Measurements from ENCODE around the gene GJC3. TPM values are rescaled to one million over a fixed set of nuclear protein-coding genes. Genes with fewer than 3 reads are reported as not detected.
A peak's percentile ranks its signal among the peaks of the same experiment; 100 is the strongest.

GJC3 gene
- total RNA-seq, 1 donor from 2014 or later, result 0.54 TPM

- peaks cover 12% of the 10 kb centered on the region for H3K4me1 Mint-ChIP-seq
- H3K36me3 Mint-ChIP-seq, result peaks cover 27% of the 10 kb centered on the region
- DNase-seq (ENCODE audit: low spot score in 2 of 2, unreplicated experiment in 2 of 2), result no peak
- TF ChIP-seq CTCF (IDR thresholded peaks at IDR 0.05; ENCODE audit: unreplicated experiment), result no peak
- no peak overlapping the region for H3K27ac Mint-ChIP-seq
- H3K27me3 Mint-ChIP-seq (ENCODE audit: low read depth), result no peaks in the 10 kb centered on the region
- H3K9me3 Mint-ChIP-seq, result peaks cover 15% of the 10 kb centered on the region
- no peak overlapping the region for H3K4me3 Mint-ChIP-seq
Observed at GRCh38 chr7:99899830-99900519, 29.4 kb downstream of the GJC3 start.

DNA sequence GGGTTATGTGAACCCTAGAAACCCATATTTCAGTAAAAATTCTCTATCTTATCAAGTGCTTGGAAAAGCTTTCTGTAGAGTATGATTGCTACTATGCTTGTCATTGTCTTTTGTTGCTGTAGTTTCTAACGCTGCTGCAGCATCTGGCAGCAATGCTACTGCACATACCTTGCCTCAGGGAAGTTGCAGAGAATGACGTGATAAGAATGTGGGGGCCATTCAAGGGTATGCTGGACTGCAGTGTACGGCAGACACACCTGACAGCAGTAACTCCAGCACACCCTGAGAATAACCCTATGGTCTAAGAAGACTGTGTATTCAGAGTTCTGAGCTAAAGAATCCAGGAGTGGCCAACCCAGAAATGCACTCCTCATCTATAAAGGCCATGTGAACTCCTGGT is 30.6 kb downstream of the GJC3 start:
- Mint-ChIP-seq H3K27ac (peak overlapping the region; percentile 78), H3K27me3 (ENCODE audit: low read depth) (no peaks in the 10 kb centered on the region)

DNA sequence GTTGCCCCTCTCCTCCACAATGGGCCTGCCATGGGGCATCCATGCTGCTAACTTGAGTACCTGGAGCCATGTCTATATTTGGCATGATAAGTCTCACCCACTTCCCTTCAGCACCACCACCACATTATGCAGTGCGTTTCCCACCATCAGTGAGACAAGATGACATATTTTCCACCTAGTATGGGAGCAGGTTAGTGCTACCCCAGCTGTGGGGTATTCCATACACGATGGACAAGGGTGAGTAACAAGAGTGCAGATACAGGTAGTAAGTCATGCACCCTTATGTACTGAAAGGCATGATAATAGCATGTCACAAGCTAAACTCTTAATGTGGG is 31.4 kb downstream of the GJC3 start:
- Mint-ChIP-seq H3K36me3 (peaks cover 23% of the 10 kb centered on the region), H3K27ac (peak overlapping the region; percentile 28), H3K4me3 (no peak overlapping the region), H3K9me3 (peaks cover 17% of the 10 kb centered on the region), H3K4me1 (peaks cover 12% of the 10 kb centered on the region), H3K27me3 (ENCODE audit: low read depth) (no peaks in the 10 kb centered on the region)
- DNase-seq (ENCODE audit: low spot score in 2 of 2, unreplicated experiment in 2 of 2), result no peak
- no peak for TF ChIP-seq CTCF (IDR thresholded peaks at IDR 0.05; ENCODE audit: unreplicated experiment)

More for the DNA sequence above, 30.6 kb downstream of the GJC3 start:
- H3K4me3 Mint-ChIP-seq, result no peak overlapping the region
- H3K36me3 Mint-ChIP-seq, result peaks cover 24% of the 10 kb centered on the region
- no peak for TF ChIP-seq CTCF (IDR thresholded peaks at IDR 0.05; ENCODE audit: unreplicated experiment)
- H3K4me1 Mint-ChIP-seq, result peaks cover 12% of the 10 kb centered on the region
- H3K9me3 Mint-ChIP-seq, result peaks cover 17% of the 10 kb centered on the region
- DNase-seq (ENCODE audit: low spot score in 2 of 2, unreplicated experiment in 2 of 2), result no peak

DNA sequence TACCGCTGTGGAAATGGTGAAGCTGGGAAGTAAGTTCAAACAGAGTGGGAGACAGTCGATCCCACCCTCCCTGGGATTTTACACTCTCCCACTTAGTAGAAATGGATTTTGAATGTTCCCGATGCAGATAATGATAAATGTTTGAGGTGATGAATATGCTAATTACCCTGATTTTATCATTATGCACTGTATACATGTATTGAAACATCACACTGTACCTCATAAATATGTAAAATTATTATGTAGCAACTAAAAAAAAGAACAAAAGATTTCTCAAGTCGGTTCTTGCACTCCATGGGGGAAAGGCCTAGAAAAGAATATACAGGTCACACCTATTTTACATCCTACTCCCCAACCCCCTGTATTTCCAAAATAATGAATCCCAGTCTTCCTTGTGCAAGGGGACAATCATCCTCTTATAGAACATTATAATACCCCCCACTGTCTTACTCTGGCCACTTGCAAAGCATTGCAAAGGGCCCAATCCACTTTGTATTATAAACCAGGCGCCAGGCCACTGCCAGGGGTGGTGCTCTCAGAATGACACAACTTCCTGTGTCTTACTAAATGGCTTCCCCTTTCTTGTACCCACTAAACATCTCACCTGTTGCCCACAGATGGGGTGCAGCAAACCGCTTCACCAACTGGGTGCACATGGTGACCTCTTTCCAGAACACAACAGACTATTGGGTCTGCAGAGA is 31.9 kb downstream of the GJC3 start:
- Mint-ChIP-seq H3K4me1 (peaks cover 12% of the 10 kb centered on the region), H3K9me3 (peaks cover 17% of the 10 kb centered on the region), H3K27ac (peak overlapping the region; percentile 28), H3K36me3 (peaks cover 17% of the 10 kb centered on the region), H3K4me3 (no peak overlapping the region), H3K27me3 (ENCODE audit: low read depth) (no peaks in the 10 kb centered on the region)
- no peak for TF ChIP-seq CTCF (IDR thresholded peaks at IDR 0.05; ENCODE audit: unreplicated experiment)
- DNase-seq (ENCODE audit: low spot score in 2 of 2, unreplicated experiment in 2 of 2), result no peak

- peaks cover 12% of the 10 kb centered on the region for H3K9me3 Mint-ChIP-seq
- H3K27me3 Mint-ChIP-seq (ENCODE audit: low read depth), result no peaks in the 10 kb centered on the region
- DNase-seq (ENCODE audit: low spot score in 2 of 2, unreplicated experiment in 2 of 2), result no peak
- H3K27ac Mint-ChIP-seq, result no peak overlapping the region
- peaks cover 12% of the 10 kb centered on the region for H3K4me1 Mint-ChIP-seq
- peaks cover 15% of the 10 kb centered on the region for H3K36me3 Mint-ChIP-seq
- no peak for TF ChIP-seq CTCF (IDR thresholded peaks at IDR 0.05; ENCODE audit: unreplicated experiment)
- H3K4me3 Mint-ChIP-seq, result no peak overlapping the region
Observed at GRCh38 chr7:99894738-99895137, 34.7 kb downstream of the GJC3 start.
